GM15510 (cell line): ENCODE data around the gene MAEA.

Source experiments
- POLR2A ChIP-seq: IDR thresholded peaks from 3 replicates; pipeline ENCODE4 v1.6.1; 2011; ENCODE audit warnings: borderline replicate concordance; ENCODE audit not compliant: insufficient read length; ENCODE audit errors: extremely low read depth

Gene MAEA

GRCh38 chr4:1383728-1384591, 94.3 kb downstream of the MAEA start:
- no peak for TF ChIP-seq POLR2A

- TF ChIP-seq POLR2A, result no peak
Observed at GRCh38 chr4:1384675-1385372, 95.1 kb downstream of the MAEA start.

DNA sequence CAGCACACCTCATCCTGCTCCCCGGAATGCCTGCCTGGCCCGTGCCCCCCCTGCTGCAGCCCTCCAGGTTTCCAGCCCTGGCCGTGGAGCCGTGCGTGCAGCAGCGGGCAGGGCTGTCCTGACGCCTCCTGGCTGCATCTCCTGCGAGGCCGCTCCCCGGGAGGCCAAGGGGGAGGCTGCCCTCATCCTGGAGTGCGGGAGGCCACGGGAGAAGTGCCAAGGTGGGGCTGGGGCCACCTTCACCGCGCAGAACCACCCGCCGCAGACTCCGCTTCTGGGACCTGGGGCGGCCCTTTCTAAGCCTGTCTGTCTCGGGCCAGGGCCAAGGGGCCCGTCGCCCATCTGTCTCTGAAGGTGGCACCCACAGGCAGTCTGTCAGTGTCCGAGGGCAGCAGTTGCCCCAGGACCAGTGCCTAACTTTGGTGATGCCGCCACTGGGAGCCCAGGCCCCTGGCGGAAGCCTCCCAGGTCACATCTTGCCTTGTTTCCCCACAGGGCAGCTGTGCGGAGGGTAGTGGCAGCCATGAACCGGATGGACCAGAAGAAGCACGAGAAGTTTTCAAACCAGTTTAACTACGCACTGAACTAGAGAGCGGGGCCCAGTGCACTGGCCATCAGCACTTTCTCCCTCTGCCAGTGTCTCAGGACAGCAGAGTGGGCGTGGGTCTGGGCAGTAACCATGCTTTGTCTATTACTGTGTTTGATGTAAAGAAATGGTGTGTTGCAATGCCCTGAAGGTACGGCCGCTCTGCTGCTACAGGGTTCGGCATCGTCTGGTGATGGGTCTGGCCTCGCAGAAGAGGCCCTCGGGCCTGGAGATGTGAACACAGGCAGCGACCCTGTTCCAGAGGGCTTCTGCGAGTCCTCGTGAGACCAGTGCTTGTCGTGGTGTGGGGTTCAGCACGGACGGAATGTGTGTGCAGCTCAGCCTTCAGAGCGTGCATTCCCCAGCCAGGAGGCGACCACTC, 96.0 kb downstream of the MAEA start:
- no peak for TF ChIP-seq POLR2A
